ENCODE measurements around the gene NT5DC2. TPM values are rescaled to one million over a fixed set of nuclear protein-coding genes. Genes with fewer than 3 reads are reported as not detected.

Gene NT5DC2
- total RNA-seq, result 389 and 392 TPM in 2 replicates
- long read RNA-seq, transcript NT5DC2-202 (14 exons, 1,795 nt), result major isoform, 8 of 40 reads
- long read RNA-seq, transcript NT5DC2-201 (14 exons, 2,047 nt), result minor isoform, 6 of 40 reads
- long read RNA-seq, partial matches to known transcripts, result 15 of 40 reads
- long read RNA-seq, other reads (novel, unspliced or antisense), result 11 of 40 reads

DNA sequence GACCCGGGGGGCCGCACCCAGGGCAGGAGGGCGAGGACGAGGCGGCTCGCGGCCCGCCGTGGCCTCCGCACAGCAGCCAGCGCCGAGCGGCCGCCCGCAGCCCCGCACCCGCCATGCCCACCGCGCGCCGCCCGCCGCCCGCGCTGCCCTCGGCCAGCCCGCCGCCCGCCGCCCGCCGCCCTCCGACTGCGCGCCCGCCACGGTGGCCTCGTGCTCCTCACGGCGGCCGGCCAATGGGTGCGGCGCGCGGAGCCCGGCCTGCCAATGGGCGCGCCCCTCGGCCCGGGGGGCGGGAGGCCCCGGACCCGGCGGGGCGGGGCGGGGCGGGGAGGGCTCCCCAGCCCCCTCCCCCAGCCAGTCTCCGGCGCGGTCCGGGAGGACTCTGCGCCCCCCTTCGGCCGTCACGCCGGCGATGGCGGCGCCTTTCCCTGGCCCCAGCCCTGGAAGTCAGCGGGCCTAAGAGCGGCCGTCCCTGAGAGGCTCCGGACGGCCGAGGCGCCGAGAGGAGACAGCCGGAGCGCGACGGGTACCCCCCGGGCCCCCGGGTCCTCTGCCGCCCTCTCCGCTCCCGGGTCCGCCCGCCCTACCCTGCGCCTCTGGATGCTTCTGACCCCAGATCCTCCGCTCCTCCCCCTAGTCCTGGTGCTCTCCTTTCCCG, at the start of gene NT5DC2:
NT5DC2 (minus strand) TSS at position 235 of the 658 bp plus-strand sequence; CDS start at position 115, 120 bp downstream.
- H3K4me3 Mint-ChIP-seq, result peak within 1 kb of the TSS; percentile 99
- H3K27ac Mint-ChIP-seq (ENCODE audit: unreplicated experiment), result peak within 1 kb of the TSS; percentile 99
- peaks cover 2% of the 10 kb centered on the region for H3K27me3 Mint-ChIP-seq (ENCODE audit: low read depth)
- H3K9me3 Mint-ChIP-seq, result no peaks in the 10 kb centered on the region
- TF ChIP-seq, protein P1, sequence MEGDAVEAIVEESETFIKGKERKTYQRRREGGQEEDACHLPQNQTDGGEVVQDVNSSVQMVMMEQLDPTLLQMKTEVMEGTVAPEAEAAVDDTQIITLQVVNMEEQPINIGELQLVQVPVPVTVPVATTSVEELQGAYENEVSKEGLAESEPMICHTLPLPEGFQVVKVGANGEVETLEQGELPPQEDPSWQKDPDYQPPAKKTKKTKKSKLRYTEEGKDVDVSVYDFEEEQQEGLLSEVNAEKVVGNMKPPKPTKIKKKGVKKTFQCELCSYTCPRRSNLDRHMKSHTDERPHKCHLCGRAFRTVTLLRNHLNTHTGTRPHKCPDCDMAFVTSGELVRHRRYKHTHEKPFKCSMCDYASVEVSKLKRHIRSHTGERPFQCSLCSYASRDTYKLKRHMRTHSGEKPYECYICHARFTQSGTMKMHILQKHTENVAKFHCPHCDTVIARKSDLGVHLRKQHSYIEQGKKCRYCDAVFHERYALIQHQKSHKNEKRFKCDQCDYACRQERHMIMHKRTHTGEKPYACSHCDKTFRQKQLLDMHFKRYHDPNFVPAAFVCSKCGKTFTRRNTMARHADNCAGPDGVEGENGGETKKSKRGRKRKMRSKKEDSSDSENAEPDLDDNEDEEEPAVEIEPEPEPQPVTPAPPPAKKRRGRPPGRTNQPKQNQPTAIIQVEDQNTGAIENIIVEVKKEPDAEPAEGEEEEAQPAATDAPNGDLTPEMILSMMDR (conservative IDR thresholded peaks at IDR 0.05), result no peak
- DNase-seq (ENCODE audit: low read depth, low spot score), result peak; percentile 64
- peaks cover 8% of the 10 kb centered on the region for H3K36me3 Mint-ChIP-seq (ENCODE audit: low read depth)
- peaks cover 50% of the 10 kb centered on the region for H3K4me1 Mint-ChIP-seq

DNA sequence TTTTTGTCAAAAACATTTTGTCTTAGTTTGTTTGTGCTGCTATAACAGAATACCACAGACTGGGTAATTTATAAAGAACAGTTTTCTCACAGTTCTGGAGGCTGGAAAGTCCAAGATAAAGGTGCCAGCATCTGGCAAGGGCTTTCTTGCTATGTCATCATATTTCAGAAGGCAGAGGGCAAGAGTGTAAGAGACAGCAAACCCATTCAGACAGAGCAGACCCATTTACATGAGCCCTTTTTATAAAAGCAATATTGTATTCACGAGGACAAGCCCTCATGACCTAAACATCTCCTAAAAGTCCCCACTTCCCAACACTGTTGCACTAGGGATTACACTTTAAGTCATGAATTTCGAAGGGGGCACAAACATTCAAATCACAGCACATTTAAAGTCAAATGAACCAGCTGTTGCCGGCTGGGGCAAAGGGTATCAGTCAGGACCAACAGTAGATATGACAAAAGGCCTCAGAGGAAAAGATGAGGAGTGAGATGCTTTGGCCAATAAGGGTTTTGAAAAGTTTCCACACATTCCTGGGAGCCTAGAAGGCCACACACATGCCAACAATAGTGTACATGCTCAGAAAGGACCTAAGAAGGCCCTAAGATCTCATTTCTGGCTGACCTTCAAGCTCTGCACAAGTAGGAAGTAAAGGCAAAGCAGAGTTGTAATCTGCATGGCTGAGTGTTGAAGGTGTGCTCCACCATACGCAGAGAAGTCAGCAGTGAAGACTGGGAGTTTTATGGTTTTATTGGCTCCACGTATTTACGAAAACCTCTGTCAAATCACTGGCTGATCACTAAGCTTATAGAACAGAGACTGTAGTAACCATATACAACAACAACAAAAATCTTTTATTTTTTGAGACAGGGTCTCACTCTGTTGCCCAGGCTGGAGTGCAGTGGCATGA, 40.7 kb upstream of the NT5DC2 start:
- Mint-ChIP-seq H3K27me3 (ENCODE audit: low read depth) (no peaks in the 10 kb centered on the region), H3K36me3 (ENCODE audit: low read depth) (peaks cover 37% of the 10 kb centered on the region), H3K9me3 (no peaks in the 10 kb centered on the region), H3K4me1 (peaks cover 4% of the 10 kb centered on the region), H3K27ac (ENCODE audit: unreplicated experiment) (no peak overlapping the region), H3K4me3 (no peak overlapping the region)
- TF ChIP-seq, protein P1 (conservative IDR thresholded peaks at IDR 0.05), result no peak
- DNase-seq (ENCODE audit: low read depth, low spot score), result no peak

DNA sequence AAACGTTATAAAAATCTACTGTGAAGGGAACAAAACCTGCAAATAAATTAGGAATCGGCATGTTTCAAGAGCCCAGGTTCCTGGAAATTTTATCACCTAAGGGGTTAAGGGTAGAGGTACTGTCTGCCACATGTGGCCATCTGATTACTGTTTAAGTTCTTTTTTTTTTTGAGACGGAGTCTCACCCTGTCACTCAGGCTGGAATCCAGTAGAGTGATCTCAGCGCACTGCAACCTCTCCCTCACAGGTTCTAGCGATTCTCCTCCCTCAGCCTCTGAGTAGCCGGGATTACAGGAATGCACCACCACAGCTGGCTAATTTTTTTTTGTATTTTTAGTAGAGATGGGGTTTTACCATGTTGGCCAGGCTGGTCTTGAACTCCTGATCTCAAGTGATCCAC, 38.6 kb upstream of the NT5DC2 start:
- no peak for DNase-seq (ENCODE audit: low read depth, low spot score)
- Mint-ChIP-seq H3K36me3 (ENCODE audit: low read depth) (peaks cover 25% of the 10 kb centered on the region), H3K9me3 (no peaks in the 10 kb centered on the region), H3K27me3 (ENCODE audit: low read depth) (no peaks in the 10 kb centered on the region), H3K4me1 (peaks cover 4% of the 10 kb centered on the region), H3K27ac (ENCODE audit: unreplicated experiment) (no peak overlapping the region), H3K4me3 (no peak overlapping the region)
- TF ChIP-seq, protein P1 (conservative IDR thresholded peaks at IDR 0.05), result no peak

DNA sequence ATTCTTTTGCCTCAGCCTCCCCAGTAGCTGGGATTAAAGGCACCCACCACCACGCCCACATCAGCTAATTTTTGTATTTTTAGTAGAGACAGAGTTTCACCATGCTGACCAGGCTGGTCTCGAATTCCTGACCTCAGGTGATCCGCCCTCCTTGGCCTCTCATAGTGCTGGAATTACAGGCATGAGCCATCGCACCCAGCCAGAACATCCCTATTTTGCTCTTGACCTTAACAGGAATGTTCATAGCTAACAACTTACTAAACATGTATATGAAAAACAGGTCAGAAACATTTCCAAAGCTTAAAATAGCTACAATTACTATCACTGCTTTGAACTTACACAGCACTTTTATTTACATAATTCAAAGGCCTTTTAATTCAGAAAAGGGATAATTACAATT, 36.4 kb upstream of the NT5DC2 start:
- H3K27me3 Mint-ChIP-seq (ENCODE audit: low read depth), result no peaks in the 10 kb centered on the region
- TF ChIP-seq, protein P1 (conservative IDR thresholded peaks at IDR 0.05), result no peak
- H3K4me1 Mint-ChIP-seq, result peaks cover 4% of the 10 kb centered on the region
- no peak for DNase-seq (ENCODE audit: low read depth, low spot score)
- no peaks in the 10 kb centered on the region for H3K9me3 Mint-ChIP-seq
- H3K4me3 Mint-ChIP-seq, result no peak overlapping the region
- peak overlapping the region; percentile 29 for H3K27ac Mint-ChIP-seq (ENCODE audit: unreplicated experiment)
- H3K36me3 Mint-ChIP-seq (ENCODE audit: low read depth), result peaks cover 19% of the 10 kb centered on the region

DNA sequence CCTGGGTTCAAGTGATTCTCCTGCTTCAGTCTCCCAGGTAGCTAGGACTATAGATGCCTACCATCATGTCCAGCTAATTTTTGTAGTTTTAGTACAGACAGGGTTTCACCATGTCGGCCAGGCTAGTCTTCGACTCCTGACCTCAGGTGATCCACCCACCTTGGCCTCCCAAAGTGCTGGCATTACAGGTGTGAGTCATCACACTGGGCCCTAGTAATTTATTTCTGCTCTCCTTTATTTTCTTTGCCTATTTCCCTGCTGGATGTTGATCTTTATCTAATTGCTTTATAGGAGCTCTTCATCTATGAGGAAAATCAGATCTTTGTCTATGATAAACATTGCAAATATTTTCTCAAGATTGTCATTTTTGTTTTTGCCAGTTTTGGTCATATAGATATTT, 34.4 kb upstream of the NT5DC2 start:
- H3K36me3 Mint-ChIP-seq (ENCODE audit: low read depth), result peaks cover 16% of the 10 kb centered on the region
- H3K27ac Mint-ChIP-seq (ENCODE audit: unreplicated experiment), result no peak overlapping the region
- no peaks in the 10 kb centered on the region for H3K9me3 Mint-ChIP-seq
- H3K4me1 Mint-ChIP-seq, result no peaks in the 10 kb centered on the region
- H3K4me3 Mint-ChIP-seq, result no peak overlapping the region
- no peak for DNase-seq (ENCODE audit: low read depth, low spot score)
- TF ChIP-seq, protein P1 (conservative IDR thresholded peaks at IDR 0.05), result no peak
- no peaks in the 10 kb centered on the region for H3K27me3 Mint-ChIP-seq (ENCODE audit: low read depth)
